NCI-H1105 (cell line): ENCODE measurements around the gene CD70.
"Not testable (repeated sequence)": the region's sequence is repeated elsewhere in the genome, so short reads cannot be mapped to it uniquely, and the experiment has no call there.

Experiments
- DNase-seq: peaks from one replicate; lab custom pipeline; 2025; lab: John Stamatoyannopoulos, UW

CD70 gene

DNA sequence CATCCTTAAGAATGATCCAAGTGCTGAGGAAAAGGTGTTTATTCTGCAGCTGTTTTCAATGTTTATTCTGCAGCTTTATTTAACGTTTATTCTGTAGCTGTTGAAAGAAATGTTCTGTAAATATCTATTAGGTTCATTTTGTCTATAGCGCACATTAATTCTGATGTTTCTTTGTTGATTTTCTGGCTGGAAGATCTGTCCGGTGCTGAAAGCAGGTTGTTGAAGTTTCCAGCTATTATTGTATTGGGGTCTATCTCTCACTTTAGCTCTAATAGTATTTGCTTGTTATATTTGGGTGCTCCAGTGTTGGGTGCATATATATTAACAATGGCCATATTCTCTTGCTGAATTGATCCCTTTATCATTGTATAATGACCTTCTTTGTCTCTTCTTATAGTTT lies 20.2 kb downstream of the CD70 start:
- DNase-seq: no peak

GRCh38 chr19:6568816-6569215 lies 22.1 kb downstream of the CD70 start:
- no peak for DNase-seq

DNA sequence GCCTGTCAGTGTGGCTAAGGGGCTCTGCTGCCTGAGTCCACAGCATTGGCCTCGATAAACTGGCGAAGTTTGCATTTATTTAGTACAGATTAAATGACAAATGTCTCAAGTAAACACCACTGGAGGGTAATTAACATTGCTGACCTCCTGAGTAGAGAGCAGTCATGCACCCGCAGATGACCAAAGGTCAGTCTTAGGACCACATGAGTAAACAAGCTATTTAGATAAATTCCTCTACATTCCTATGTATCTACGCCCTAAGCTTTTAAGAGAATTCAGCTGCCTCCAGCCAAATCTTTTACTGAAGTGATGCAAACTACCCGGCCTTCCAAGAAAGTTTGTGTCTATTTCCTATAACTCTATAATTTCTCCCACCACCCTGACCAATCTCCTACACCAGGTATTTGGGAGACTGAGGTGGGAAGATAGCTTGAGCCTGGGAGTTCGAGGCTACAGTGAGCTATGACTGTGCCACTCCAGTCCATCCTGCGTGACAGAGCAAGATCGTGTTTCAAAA lies 22.9 kb downstream of the CD70 start:
- DNase-seq: no peak

- DNase-seq: not testable (repeated sequence)
Measured at GRCh38 chr19:6566727-6567126, 24.2 kb downstream of the CD70 start.

DNA sequence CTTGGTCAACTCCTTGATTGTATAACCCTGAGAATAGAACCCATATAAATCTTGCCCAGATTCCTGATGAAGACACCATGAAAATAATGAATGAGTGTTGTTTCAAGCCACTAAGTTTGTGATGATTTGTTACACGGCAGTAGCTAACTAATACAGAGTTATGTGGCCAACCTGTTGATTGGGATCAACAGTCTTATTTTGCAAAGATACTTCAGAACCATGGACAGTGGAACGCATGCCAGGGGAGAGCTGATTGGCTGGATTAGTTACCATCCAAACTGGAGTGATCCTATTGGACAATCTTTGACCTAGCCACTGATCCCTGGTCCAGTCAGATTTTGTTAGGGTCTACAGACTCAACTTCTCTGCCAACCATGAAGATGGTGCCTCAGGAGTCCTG lies 26.6 kb downstream of the CD70 start:
- no peak for DNase-seq

GRCh38 chr19:6562437-6562836 lies 28.5 kb downstream of the CD70 start:
- DNase-seq: not testable (repeated sequence)

GRCh38 chr19:6556480-6557195 lies 34.3 kb downstream of the CD70 start:
- no peak for DNase-seq

GRCh38 chr19:6556043-6556449 lies 34.9 kb downstream of the CD70 start:
- DNase-seq: no peak

- DNase-seq: no peak
Measured at GRCh38 chr19:6551607-6552450, 39.1 kb downstream of the CD70 start.

- no peak for DNase-seq
Measured at GRCh38 chr19:6551091-6551490, 39.9 kb downstream of the CD70 start.

DNA sequence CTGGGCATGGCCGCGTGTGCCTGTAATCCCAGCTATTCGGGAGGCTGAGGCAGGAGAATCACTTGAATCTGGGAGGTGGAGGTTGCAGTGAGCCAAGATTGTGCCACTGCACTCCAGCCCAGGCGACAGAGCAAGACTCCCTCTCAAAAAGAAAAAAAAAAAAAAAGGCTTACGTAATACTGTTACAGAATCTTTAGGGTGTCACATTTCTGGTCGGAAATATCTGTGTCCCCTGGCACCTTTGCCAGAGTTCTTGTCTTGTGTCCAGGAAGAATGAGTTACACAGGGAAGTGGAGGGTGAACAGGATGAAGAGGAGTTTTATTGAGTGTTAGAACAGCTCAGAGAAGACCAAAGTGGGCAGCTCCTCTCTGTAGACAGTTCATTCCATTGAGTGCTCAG lies 40.3 kb downstream of the CD70 start:
- not testable (repeated sequence) for DNase-seq

- DNase-seq: no peak
Measured at GRCh38 chr19:6543866-6544347, 47.0 kb downstream of the CD70 start.

DNA sequence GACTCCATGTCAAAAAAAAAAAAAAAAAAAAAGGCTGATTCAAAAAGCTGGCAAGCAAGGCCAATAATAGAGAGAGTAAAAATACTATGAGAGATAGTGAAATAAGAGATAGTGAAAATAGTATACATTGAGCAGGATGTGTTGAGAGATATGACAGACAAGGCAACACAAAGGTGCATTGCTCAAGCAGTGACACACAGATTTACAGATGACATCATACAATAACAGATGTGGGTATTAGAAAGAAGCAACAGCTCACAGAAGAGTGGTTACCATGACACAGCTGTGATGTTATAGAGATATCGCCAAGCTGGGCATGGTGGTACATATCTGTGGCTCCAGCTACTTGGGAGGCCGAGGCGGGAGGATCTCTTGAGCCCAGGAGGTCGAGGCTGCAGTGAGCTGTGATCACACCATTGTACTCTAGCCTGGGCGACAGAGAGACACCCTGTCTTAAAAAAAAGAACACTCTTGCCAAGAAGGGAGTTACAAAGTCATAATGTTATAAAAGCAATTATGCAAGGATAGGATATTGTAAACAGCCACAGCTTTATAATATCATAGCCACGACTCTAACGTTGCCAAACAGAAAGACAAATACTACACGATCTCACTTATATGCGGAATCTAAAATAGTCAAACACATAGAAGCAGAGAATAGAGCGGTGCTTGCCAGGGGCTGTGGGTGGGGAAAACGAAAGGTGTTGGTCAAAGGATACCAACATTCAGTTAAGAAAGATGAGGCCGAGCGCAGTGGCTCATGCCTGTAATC lies 49.8 kb downstream of the CD70 start:
- DNase-seq: no peak

DNA sequence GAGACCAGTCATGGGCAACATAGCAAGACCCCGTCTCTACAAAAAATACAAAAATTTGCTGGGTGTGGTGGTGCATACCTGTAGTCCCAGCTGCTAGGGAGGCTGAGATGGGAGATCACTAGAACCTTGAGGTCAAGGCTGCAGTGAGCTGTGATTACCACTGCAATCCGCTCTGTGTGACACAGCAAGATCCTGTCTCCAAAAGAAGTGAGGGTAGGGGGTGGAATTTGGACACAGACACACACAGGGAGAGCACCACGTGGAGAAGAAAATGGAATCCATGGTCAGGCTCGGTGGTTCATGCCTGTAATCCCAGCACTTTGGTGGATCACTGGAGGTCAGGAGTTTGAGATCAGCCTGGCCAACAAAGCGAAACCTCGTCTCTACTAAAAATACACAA lies 51.4 kb downstream of the CD70 start:
- DNase-seq: no peak
